H9 (cell line): ENCODE data around the gene PRORP. TPM values are rescaled to one million over a fixed set of nuclear protein-coding genes. Genes with fewer than 3 reads are reported as not detected.

ENCODE experiments used
- DNase-seq: peaks from one replicate; pipeline ENCODE4 v3.0.0-alpha.2; 2017
- H2AFZ ChIP-seq: one replicate; pipeline ENCODE4 v1.6.1; 2013; ENCODE audit warnings: mild to moderate bottlenecking, low read length, control low read depth, moderate library complexity
- H2AK5ac ChIP-seq: 2 replicates; pipeline ENCODE4 v1.6.1; 2013; ENCODE audit warnings: low read length, control low read depth, mixed read lengths; ENCODE audit not compliant: insufficient read length
- H2BK120ac ChIP-seq: one replicate; pipeline ENCODE4 v1.6.1; 2013; ENCODE audit warnings: low read depth, mild to moderate bottlenecking, low read length, control low read depth, inconsistent platforms; ENCODE audit not compliant: poor library complexity, severe bottlenecking
- H2BK12ac ChIP-seq: 2 replicates; pipeline ENCODE4 v1.6.1; 2013; ENCODE audit warnings: low read length, control low read depth, mixed read lengths, low read depth; ENCODE audit not compliant: insufficient read length
- H2BK15ac ChIP-seq: 2 replicates; pipeline ENCODE4 v1.6.1; 2013; ENCODE audit warnings: low read depth, low read length, control low read depth
- H2BK20ac ChIP-seq: one replicate; pipeline ENCODE4 v1.6.1; 2013; ENCODE audit warnings: low read depth, mild to moderate bottlenecking, low read length, control low read depth, inconsistent platforms; ENCODE audit not compliant: poor library complexity, severe bottlenecking
- H2BK5ac ChIP-seq: 2 replicates; pipeline ENCODE4 v1.6.1; 2013; ENCODE audit warnings: low read length, control low read depth, mixed read lengths; ENCODE audit not compliant: insufficient read length
- H3K14ac ChIP-seq: 2 replicates; pipeline ENCODE4 v1.6.1; 2013; ENCODE audit warnings: low read length, control low read depth; ENCODE audit not compliant: insufficient read depth
- H3K18ac ChIP-seq: 2 replicates; pipeline ENCODE4 v1.6.1; 2013; ENCODE audit warnings: low read depth, mild to moderate bottlenecking, mixed read lengths, low read length, control low read depth; ENCODE audit not compliant: insufficient read length
- H3K23ac ChIP-seq: 2 replicates; pipeline ENCODE4 v1.6.1; 2013; ENCODE audit warnings: low read length, control low read depth, mixed read lengths, low read depth; ENCODE audit not compliant: insufficient read length
- H3K23me2 ChIP-seq: 2 replicates; pipeline ENCODE4 v1.6.1; 2013; ENCODE audit warnings: low read depth, mild to moderate bottlenecking, mixed read lengths, low read length, control low read depth; ENCODE audit not compliant: insufficient read length, poor library complexity, severe bottlenecking
- H3K27ac ChIP-seq: 2 replicates; pipeline ENCODE4 v1.5.1; 2013; ENCODE audit warnings: low read length, control low read depth, mixed read lengths, low read depth; ENCODE audit not compliant: insufficient read length
- H3K27me3 ChIP-seq: 2 replicates; pipeline ENCODE4 v1.6.1; 2013; ENCODE audit warnings: low read length, control low read depth, inconsistent platforms; ENCODE audit not compliant: insufficient read depth
- H3K4ac ChIP-seq: 2 replicates; pipeline ENCODE4 v1.6.1; 2013; ENCODE audit warnings: low read depth, mild to moderate bottlenecking, control low read depth, inconsistent platforms, low read length, moderate library complexity
- H3K4me1 ChIP-seq: 2 replicates; pipeline ENCODE4 v1.6.1; 2013; ENCODE audit warnings: low read length, control low read depth, inconsistent platforms; ENCODE audit not compliant: insufficient read depth
- H3K4me2 ChIP-seq: 2 replicates; pipeline ENCODE4 v1.6.1; 2013; ENCODE audit warnings: low read length, control low read depth, mixed read lengths; ENCODE audit not compliant: insufficient read length, insufficient read depth
- H3K56ac ChIP-seq: 2 replicates; pipeline ENCODE4 v1.6.1; 2013; ENCODE audit warnings: low read depth, mild to moderate bottlenecking, mixed read lengths, low read length, control low read depth; ENCODE audit not compliant: insufficient read length
- H3K79me1 ChIP-seq: 2 replicates; pipeline ENCODE4 v1.6.1; 2013; ENCODE audit warnings: low read depth, mild to moderate bottlenecking, moderate library complexity, low read length, control low read depth, inconsistent platforms; ENCODE audit not compliant: insufficient read depth, poor library complexity, severe bottlenecking
- H3K79me2 ChIP-seq: 2 replicates; pipeline ENCODE4 v1.6.1; 2013; ENCODE audit warnings: low read length, control low read depth, inconsistent platforms; ENCODE audit not compliant: insufficient read depth
- H3K9ac ChIP-seq: 2 replicates; pipeline ENCODE4 v1.6.1; 2013; ENCODE audit warnings: low read length, control low read depth, mixed read lengths; ENCODE audit not compliant: insufficient read length; ENCODE audit errors: extremely low read depth
- H3K9me3 ChIP-seq: one replicate; pipeline ENCODE4 v1.6.1; 2013; ENCODE audit warnings: low read depth, low read length, inconsistent platforms; ENCODE audit not compliant: control insufficient read depth
- H3T11ph ChIP-seq: one replicate; pipeline ENCODE4 v1.6.1; 2013; ENCODE audit warnings: mild to moderate bottlenecking, low read length, control low read depth, inconsistent platforms
- H4K20me1 ChIP-seq: one replicate; pipeline ENCODE4 v1.6.1; 2013; ENCODE audit not compliant: control insufficient read depth, insufficient read length, insufficient read depth
- H4K5ac ChIP-seq: 2 replicates; pipeline ENCODE4 v1.6.1; 2013; ENCODE audit warnings: low read depth, mild to moderate bottlenecking, mixed read lengths, low read length, control low read depth; ENCODE audit not compliant: insufficient read length
- H4K8ac ChIP-seq: replicated peaks from 2 replicates; pipeline ENCODE4 v1.6.1; 2013; ENCODE audit warnings: low read length, control low read depth, mixed read lengths, low read depth; ENCODE audit not compliant: insufficient read length
- H4K91ac ChIP-seq: 2 replicates; pipeline ENCODE4 v1.6.1; 2013; ENCODE audit warnings: low read depth, mild to moderate bottlenecking, moderate library complexity, mixed read lengths, low read length, control low read depth; ENCODE audit not compliant: insufficient read length
- H3K27ac Mint-ChIP-seq, 3 experiments: 2 replicates in 2 of 3; 3 replicates in 1 of 3; pipeline ENCODE4 v1.8.0; 2020 to 2021; ENCODE audit warnings: mixed read lengths in 3 of 3, mild to moderate bottlenecking in 1 of 3, moderate library complexity in 1 of 3
- H3K27me3 Mint-ChIP-seq: 2 replicates; pipeline ENCODE4 v1.8.0; 2021; ENCODE audit warnings: low read depth, mild to moderate bottlenecking, moderate library complexity, mixed read lengths
- H3K36me3 Mint-ChIP-seq, 3 experiments: 2 replicates in 2 of 3; 3 replicates in 1 of 3; pipeline ENCODE4 v1.8.0; 2020 to 2021; ENCODE audit warnings: low read depth in 3 of 3, mixed read lengths in 3 of 3; ENCODE audit not compliant: insufficient read depth in 1 of 3
- H3K4me1 Mint-ChIP-seq, 2 experiments: 2 replicates each; pipeline ENCODE4 v1.8.0; 2020; ENCODE audit warnings: mixed read lengths in 2 of 2
- H3K4me3 Mint-ChIP-seq, 2 experiments: 2 replicates in 1 of 2; 3 replicates in 1 of 2; pipeline ENCODE4 v1.8.0; 2020 to 2021; ENCODE audit warnings: mild to moderate bottlenecking in 2 of 2, mixed read lengths in 2 of 2, moderate library complexity in 1 of 2
- H3K9me3 Mint-ChIP-seq, 2 experiments: 2 replicates in 1 of 2; 3 replicates in 1 of 2; pipeline ENCODE4 v1.8.0; 2020; ENCODE audit warnings: mild to moderate bottlenecking in 2 of 2, mixed read lengths in 2 of 2, moderate library complexity in 1 of 2
- CTCF ChIP-seq: fragments of 200-600 bp; sonication (generic); conservative IDR thresholded peaks from 3 replicates; pipeline ENCODE4 v1.8.0; 2021; ENCODE audit warnings: antibody characterized with exemption, mild to moderate bottlenecking
- WGBS: extraction: QIAGEN DNeasy Blood & Tissue Kit; methylation state at CpG from one replicate; pipeline ENCODE4 v1.1.7; 2013; ENCODE audit warnings: missing lambda C conversion rate, low lambda C conversion rate, mixed read lengths; ENCODE audit not compliant: insufficient read length; ENCODE audit errors: extremely low coverage; 5-methylcytosine and 5-hydroxymethylcytosine counted together
- total RNA-seq: library from RNA; stranded (reverse); gene quantifications from 2 replicates; pipeline ENCODE4 v1.2.1, GENCODE V29; 2021

Gene PRORP
- total RNA-seq, 1 experiment from 2014 or later: 37.7 TPM

GRCh38 chr14:35121026-35121886 lies 1.1 kb upstream of the PRORP start:
- Histone ChIP-seq H3K79me2 (no peaks in the 10 kb centered on the region), H3K56ac (peak overlapping the region; percentile 98), H3K4me2 (peak overlapping the region; percentile 47), H4K5ac (peak overlapping the region; percentile 100), H3K14ac (peak overlapping the region; percentile 100), H3K27me3 (no peaks in the 10 kb centered on the region), H3K23ac (no peak overlapping the region), H2BK120ac (no peak overlapping the region), H3K4ac (peak overlapping the region; percentile 74; the same call in 1 of the 2 replicates), H3K18ac (peak overlapping the region; percentile 100), H4K20me1 (no peaks in the 10 kb centered on the region), H3K9me3 (no peaks in the 10 kb centered on the region), H3K23me2 (peaks cover 16% of the 10 kb centered on the region), H2AFZ (no peak overlapping the region), H2BK5ac (peak overlapping the region; percentile 98), H3K9ac (peak overlapping the region; percentile 96), H2BK12ac (no peak overlapping the region), H3K79me1 (no peaks in the 10 kb centered on the region), H4K8ac (peak overlapping the region; percentile 97), H2AK5ac (no peak overlapping the region), H2BK15ac (no peak overlapping the region), H4K91ac (no peak overlapping the region), H2BK20ac (no peak overlapping the region), H3K4me1 (no peaks in the 10 kb centered on the region), H3T11ph (peak overlapping the region; percentile 64), H3K27ac (peak overlapping the region; percentile 96)
- H3K27ac Mint-ChIP-seq: peak overlapping the region; percentile 100
- H3K4me1 Mint-ChIP-seq: peaks cover 14 to 17% of the 10 kb centered on the region in 2 experiments
- no peaks in the 10 kb centered on the region for H3K27me3 Mint-ChIP-seq
- TF ChIP-seq CTCF: no peak
- no peak for DNase-seq
- H3K9me3 Mint-ChIP-seq: no peaks in the 10 kb centered on the region; a peak in 1 of 5 replicates
- H3K4me3 Mint-ChIP-seq: peak overlapping the region; percentile 91 to 96
- 100% methylated on average over 3 of the region's 34 CpGs for WGBS
- peaks cover 4 to 40% (median 36%) of the 10 kb centered on the region in 3 experiments; a peak in 5 of 7 replicates for H3K36me3 Mint-ChIP-seq
